Body of pancreas (tissue), 4 donors: ENCODE data around the gene GALNT6. TPM values are rescaled to one million over a fixed set of nuclear protein-coding genes. Genes with fewer than 3 reads are reported as not detected.

Experiments used
- ATAC-seq: fragments of 150-250 bp; one replicate; pipeline ENCODE4 v1.9.1; 2016
- DNase-seq, 4 donors: peaks; one replicate each; pipeline ENCODE4 v3.0.0-alpha.2; 2019
- H3K27ac ChIP-seq, 4 donors: fragments of 200-600 bp; sonication (generic); 1 replicate in 3 of 4; 2 replicates in 1 of 4; pipeline versions ENCODE4 v1.5.1 to v1.6.1; 2016 to 2019; ENCODE audit warnings: mild to moderate bottlenecking in 1 of 4, mixed read lengths in 1 of 4, moderate library complexity in 1 of 4
- H3K27me3 ChIP-seq, 2 donors: fragments of 200-600 bp; sonication (generic); one replicate each; pipeline ENCODE4 v1.6.0; 2016; ENCODE audit warnings: mild to moderate bottlenecking in 1 of 2
- H3K36me3 ChIP-seq, 2 donors: fragments of 200-600 bp; sonication (generic); replicated peaks in 1 of 2; 2 replicates each; pipeline ENCODE4 v1.5.1; 2016; ENCODE audit warnings: low read depth in 2 of 2; ENCODE audit not compliant: insufficient read depth in 1 of 2
- H3K4me1 ChIP-seq: fragments of 200-600 bp; sonication (generic); one replicate; pipeline ENCODE4 v1.6.0; 2016
- H3K4me3 ChIP-seq, 2 donors: fragments of 200-600 bp; sonication (generic); 1 replicate in 1 of 2; 2 replicates in 1 of 2; pipeline ENCODE4 v1.5.1; 2016 to 2019
- H3K9me3 ChIP-seq, 3 donors: fragments of 200-600 bp; sonication (generic); 1 replicate in 2 of 3; 2 replicates in 1 of 3; pipeline ENCODE4 v1.5.1; 2016
- POLR2A ChIP-seq, 3 donors: fragments of 450-650 bp; IDR thresholded peaks; one replicate each; pipeline ENCODE4 v1.6.1; 2016; ENCODE audit warnings: antibody characterized with exemption in 3 of 3, mild to moderate bottlenecking in 2 of 3
- WGBS, 2 donors: methylation state at CpG; one replicate each; pipeline ENCODE4 v1.1.5; 2017; 5-methylcytosine and 5-hydroxymethylcytosine counted together
- intact Hi-C: fragments of 100-400 bp; cut with DNase I; formaldehyde crosslinking; loops from one replicate; pipeline ENCODE4 v1.15.1; 2023
- total RNA-seq, 2 donors: library from RNA; depleted of rRNA; stranded (reverse); fragments of >200 nt; gene quantifications; one replicate each; pipeline ENCODE4 v1.1.0, GENCODE V29; 2016
- TF ChIP-seq, protein P1 (sequence below), 7 experiments: fragments of 450-650 bp in 4 of 7; fragments of 200-600 bp in 3 of 7; sonication (generic) in 3 of 7; IDR thresholded peaks; one replicate each; pipeline ENCODE4 v1.5.1; 2016 to 2019; ENCODE audit warnings: antibody characterized with exemption in 7 of 7

The GALNT6 gene
- total RNA-seq, 2 donors from 2014 or later = 8.6 to 9.3 TPM

DNA sequence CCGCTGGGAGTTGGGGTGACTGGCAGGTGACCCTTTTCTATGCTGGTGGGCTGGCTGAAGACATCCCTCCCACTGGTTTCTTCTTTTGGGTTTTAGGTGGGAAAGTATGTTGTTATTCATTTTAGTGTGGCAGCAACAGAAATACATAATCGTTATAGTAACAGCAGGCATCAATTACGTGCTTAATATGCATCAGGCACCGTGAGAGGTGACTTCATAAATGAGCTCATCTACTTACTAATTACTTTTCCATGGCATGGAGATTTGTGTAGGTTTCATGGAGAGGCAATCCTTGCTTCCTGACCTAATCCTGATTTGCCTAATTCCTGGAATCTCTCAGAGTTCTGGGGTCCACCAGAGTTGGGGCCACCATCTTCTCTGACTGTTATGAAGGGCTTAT is 31.4 kb downstream of the GALNT6 start:
- peaks cover 27% of the 10 kb centered on the region for H3K4me1 ChIP-seq
- H3K27ac ChIP-seq = no peak overlapping the region
- no peak for ATAC-seq
- intact Hi-C loops = no loop called here
- no peaks in the 10 kb centered on the region for H3K9me3 ChIP-seq
- peaks cover 0 to 1% of the 10 kb centered on the region in 2 donors for H3K36me3 ChIP-seq
- DNase-seq = no peak
- H3K27me3 ChIP-seq = no peaks in the 10 kb centered on the region
- no peak for TF ChIP-seq POLR2A (IDR thresholded peaks at IDR 0.05)
- TF ChIP-seq, protein P1, sequence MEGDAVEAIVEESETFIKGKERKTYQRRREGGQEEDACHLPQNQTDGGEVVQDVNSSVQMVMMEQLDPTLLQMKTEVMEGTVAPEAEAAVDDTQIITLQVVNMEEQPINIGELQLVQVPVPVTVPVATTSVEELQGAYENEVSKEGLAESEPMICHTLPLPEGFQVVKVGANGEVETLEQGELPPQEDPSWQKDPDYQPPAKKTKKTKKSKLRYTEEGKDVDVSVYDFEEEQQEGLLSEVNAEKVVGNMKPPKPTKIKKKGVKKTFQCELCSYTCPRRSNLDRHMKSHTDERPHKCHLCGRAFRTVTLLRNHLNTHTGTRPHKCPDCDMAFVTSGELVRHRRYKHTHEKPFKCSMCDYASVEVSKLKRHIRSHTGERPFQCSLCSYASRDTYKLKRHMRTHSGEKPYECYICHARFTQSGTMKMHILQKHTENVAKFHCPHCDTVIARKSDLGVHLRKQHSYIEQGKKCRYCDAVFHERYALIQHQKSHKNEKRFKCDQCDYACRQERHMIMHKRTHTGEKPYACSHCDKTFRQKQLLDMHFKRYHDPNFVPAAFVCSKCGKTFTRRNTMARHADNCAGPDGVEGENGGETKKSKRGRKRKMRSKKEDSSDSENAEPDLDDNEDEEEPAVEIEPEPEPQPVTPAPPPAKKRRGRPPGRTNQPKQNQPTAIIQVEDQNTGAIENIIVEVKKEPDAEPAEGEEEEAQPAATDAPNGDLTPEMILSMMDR (IDR thresholded peaks at IDR 0.05) = no peak
- H3K4me3 ChIP-seq = no peak overlapping the region
- WGBS, 2 donors = 83 to 91% methylated on average over 4 of the region's 4 CpGs

DNA sequence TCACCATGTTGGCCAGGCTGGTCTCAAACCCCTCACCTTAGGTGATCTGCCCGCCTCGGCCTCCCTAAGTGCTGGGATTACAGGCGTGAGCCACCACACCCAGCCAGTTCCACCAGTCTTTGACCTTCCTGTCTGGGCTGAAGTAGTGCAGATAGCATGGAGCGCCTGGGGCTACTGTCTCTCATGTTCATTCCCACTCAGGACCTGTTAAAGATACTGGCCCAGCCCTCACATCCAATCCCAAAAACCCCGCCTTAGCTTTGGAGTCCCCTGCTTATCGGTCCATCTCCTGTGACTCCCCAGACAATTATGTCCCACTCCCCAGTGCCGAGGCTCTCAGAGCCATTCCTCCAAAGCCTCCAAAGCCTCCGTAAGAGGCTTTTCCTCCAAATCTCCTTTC is 32.7 kb downstream of the GALNT6 start:
- peaks cover 0 to 1% of the 10 kb centered on the region in 2 donors for H3K36me3 ChIP-seq
- DNase-seq (no peak), ATAC-seq (no peak)
- peaks cover 27% of the 10 kb centered on the region for H3K4me1 ChIP-seq
- no peak overlapping the region for H3K4me3 ChIP-seq
- H3K27ac ChIP-seq = no peak overlapping the region
- no peaks in the 10 kb centered on the region for H3K27me3 ChIP-seq
- 97% methylated on average over 8 of the region's 8 CpGs for WGBS, 2 donors
- TF ChIP-seq, protein P1 (IDR thresholded peaks at IDR 0.05) = no peak
- no peak for TF ChIP-seq POLR2A (IDR thresholded peaks at IDR 0.05)
- intact Hi-C loops = no loop called here
- no peaks in the 10 kb centered on the region for H3K9me3 ChIP-seq

DNA sequence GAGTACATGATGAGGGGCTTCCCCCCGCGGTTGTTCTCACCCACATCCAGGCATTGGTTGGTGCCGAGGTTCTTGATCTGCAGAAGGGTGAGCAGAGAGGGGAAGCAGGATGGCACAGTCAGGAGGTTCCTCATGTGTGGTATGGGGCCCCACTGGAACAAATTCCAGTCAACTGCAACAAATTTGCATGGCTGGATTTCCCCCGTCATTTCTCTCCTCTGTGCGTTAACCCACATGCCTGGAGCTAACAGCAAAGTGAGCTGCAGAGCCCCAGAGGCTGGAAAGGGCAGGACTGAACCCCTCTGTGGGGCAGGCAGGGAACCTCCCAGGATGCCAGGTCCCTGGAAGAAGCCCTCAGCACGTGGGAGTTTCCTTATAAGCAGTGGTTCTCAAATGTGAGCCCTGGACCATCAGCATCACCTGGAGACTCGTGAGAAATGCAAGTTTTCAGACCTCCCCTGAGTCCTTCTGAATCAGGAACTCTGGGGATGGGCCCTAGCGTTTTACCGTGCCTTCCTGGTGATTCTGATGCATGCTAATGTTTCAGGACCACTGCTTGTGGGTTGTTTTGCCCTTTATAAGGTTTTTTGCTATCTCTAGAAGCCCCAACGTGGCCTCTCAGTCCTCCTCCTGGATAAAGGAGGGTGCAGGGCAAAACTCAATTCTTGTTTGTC is 33.7 kb downstream of the GALNT6 start:
- ATAC-seq (no peak), DNase-seq (no peak)
- H3K27me3 ChIP-seq = no peaks in the 10 kb centered on the region
- no peaks in the 10 kb centered on the region for H3K9me3 ChIP-seq
- intact Hi-C loops = no loop called here
- H3K36me3 ChIP-seq = peaks cover 0 to 1% of the 10 kb centered on the region in 2 donors
- H3K4me1 ChIP-seq = peaks cover 33% of the 10 kb centered on the region
- 90 to 95% methylated on average over 10 of the region's 10 CpGs for WGBS, 2 donors
- no peak overlapping the region for H3K4me3 ChIP-seq
- no peak for TF ChIP-seq POLR2A (IDR thresholded peaks at IDR 0.05)
- TF ChIP-seq, protein P1 (IDR thresholded peaks at IDR 0.05) = no peak
- H3K27ac ChIP-seq = no peak overlapping the region

DNA sequence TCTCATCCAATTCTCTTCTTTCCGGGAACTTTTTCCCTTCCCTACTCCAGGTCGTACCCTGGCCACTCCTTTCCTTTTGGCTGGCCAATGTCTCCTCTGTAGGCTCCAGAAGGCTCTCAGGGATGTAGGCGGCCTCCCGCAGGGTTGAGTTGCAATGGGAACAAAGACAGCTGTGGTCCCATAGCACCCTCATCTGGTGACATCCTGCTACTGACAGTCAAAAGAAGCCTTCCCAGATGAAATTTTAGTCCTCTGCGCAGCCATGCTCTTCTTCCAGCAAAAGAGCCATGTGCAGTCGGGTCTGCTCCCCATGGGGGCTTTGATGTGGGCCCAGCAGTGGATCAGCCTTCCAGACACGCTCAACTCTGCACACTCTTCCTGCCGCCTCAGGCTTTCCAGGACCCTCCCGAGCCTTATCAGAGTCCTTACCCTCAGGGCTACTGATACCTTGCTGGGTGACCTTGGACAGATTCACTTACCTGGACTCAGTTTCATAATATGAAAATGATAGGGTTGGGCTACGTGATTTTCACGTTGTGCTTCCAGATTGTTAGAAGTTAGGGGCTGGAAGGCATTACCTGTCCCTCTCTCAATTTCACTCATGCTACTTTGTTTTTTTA is 39.2 kb downstream of the GALNT6 start:
- H3K4me1 ChIP-seq = peaks cover 23% of the 10 kb centered on the region
- 22 to 23% methylated on average over 9 to 11 of the region's 11 CpGs for WGBS, 2 donors
- no peak overlapping the region for H3K4me3 ChIP-seq
- no peak for TF ChIP-seq POLR2A (IDR thresholded peaks at IDR 0.05)
- TF ChIP-seq, protein P1 (IDR thresholded peaks at IDR 0.05) = peak; percentile 41 to 82 (median 74)
- H3K27ac ChIP-seq = peak overlapping the region in 2 of 4 donors; percentile 28 to 35
- intact Hi-C loops = no loop called here
- ATAC-seq = peak; percentile 73
- DNase-seq = peak; percentile 73 to 79 (median 77)
- H3K36me3 ChIP-seq = no peaks in the 10 kb centered on the region
- H3K27me3 ChIP-seq = no peaks in the 10 kb centered on the region
- no peaks in the 10 kb centered on the region for H3K9me3 ChIP-seq
